ENCODE data around the gene CHIC2.

Gene CHIC2

DNA sequence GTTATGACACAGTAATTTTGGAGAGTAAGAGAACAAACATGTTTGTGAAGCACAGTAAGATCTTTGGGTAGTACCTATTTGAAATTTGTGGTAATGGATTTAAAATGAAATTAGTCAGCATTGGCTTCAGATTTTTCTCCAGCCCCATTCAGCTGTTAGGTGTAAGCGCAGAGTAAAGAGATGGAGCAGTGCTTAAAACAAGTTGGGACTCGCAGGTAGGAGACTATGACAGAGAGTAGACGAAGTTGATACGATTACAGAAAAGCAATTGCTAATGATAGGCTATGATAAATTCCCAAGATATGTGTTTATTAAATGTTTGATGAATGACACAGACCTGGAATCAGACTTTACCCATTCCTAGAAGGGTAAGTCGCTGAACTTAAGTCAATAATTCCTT is 72.6 kb downstream of the CHIC2 start:
- no peak overlapping the region for H3K4me3 ChIP-seq (ENCODE audit: low read depth, low read length)
- DNase-seq (ENCODE audit: low read depth) = no peak
- TF ChIP-seq, protein P1, sequence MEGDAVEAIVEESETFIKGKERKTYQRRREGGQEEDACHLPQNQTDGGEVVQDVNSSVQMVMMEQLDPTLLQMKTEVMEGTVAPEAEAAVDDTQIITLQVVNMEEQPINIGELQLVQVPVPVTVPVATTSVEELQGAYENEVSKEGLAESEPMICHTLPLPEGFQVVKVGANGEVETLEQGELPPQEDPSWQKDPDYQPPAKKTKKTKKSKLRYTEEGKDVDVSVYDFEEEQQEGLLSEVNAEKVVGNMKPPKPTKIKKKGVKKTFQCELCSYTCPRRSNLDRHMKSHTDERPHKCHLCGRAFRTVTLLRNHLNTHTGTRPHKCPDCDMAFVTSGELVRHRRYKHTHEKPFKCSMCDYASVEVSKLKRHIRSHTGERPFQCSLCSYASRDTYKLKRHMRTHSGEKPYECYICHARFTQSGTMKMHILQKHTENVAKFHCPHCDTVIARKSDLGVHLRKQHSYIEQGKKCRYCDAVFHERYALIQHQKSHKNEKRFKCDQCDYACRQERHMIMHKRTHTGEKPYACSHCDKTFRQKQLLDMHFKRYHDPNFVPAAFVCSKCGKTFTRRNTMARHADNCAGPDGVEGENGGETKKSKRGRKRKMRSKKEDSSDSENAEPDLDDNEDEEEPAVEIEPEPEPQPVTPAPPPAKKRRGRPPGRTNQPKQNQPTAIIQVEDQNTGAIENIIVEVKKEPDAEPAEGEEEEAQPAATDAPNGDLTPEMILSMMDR (IDR thresholded peaks at IDR 0.05; ENCODE audit: low read depth, low read length, missing control alignments) = no peak

DNA sequence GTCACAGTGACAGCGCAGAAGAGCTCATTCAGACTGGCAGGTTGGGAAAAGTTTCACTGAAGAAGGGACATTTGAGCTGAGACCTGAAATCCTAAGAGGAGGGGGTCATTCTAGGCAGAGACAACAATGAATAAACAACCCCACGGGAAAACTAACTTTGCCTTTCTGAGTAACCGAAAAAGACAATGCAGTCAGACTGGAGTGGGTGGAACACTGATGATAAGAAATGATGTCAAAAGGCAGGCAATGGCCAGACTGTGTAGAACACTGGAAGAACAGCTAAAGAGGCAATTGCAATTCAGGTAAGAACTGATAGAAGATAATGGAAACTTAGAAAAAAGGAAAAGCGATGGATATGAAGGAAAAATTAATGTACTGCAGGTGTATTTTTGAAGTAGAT is 73.8 kb downstream of the CHIC2 start:
- no peak for DNase-seq (ENCODE audit: low read depth)
- TF ChIP-seq, protein P1 (IDR thresholded peaks at IDR 0.05; ENCODE audit: low read depth, low read length, missing control alignments) = no peak
- no peak overlapping the region for H3K4me3 ChIP-seq (ENCODE audit: low read depth, low read length)

DNA sequence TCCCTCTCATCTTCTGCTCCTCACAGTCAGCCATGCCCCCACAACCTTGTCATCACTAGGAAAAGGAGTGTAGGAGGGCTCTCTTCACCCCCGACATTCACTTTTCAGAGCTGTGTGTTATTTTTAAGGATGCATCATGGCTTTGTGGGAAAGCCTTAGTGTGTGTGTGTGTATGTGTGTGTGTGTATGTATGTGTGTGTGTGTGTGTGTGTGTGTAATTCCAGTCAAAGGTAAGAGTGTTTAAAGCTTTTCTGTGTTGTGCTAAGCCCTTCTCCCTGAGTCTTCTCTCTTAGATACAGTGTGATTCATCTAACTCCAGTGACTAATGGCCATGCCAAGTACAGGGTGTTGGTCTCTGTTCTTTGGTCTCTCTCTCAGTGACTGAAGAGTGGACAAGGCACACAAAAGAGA is 76.6 kb downstream of the CHIC2 start:
- TF ChIP-seq, protein P1 (IDR thresholded peaks at IDR 0.05; ENCODE audit: low read depth, low read length, missing control alignments) = no peak
- H3K4me3 ChIP-seq (ENCODE audit: low read depth, low read length) = no peak overlapping the region
- DNase-seq (ENCODE audit: low read depth) = no peak

DNA sequence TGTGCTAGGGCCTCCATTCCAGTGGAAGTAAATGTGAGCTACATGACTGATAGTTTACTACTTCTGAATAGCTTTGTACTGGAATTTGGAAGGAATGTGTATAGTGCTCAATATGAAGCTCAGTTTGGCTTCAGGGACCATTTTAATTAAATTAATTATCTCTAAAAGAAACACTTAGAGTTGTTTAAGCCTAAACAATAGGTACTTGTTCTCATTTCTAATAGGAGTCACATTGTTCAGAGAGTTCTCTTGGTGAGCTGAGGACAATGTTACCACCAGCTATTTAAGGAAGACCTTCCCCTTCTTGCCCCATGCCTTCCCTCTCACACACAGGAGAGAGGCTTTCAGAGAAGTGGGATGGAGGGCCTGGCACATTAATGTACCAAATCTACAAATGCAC is 78.3 kb downstream of the CHIC2 start:
- DNase-seq (ENCODE audit: low read depth) = no peak
- no peak overlapping the region for H3K4me3 ChIP-seq (ENCODE audit: low read depth, low read length)
- TF ChIP-seq, protein P1 (IDR thresholded peaks at IDR 0.05; ENCODE audit: low read depth, low read length, missing control alignments) = no peak

DNA sequence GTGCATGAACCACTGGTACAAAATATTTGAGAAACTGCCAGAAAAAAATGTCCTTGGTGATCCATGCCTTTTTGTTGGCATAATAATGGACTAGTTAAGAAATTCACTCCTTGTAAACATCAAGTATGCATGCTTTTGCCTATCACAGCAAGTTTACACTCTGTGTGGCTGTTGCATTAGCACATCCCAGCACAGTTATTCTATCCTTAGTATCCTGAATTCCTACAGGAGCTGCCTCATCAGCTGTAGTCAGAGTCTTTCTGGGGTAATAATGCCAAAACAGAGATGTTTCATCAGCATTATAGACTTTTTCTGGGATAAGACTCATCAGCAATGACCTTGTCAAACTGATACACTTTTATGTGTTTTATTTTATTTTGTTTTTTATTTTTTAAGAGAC is 82.8 kb downstream of the CHIC2 start:
- no peak overlapping the region for H3K4me3 ChIP-seq (ENCODE audit: low read depth, low read length)
- DNase-seq (ENCODE audit: low read depth) = no peak
- TF ChIP-seq, protein P1 (IDR thresholded peaks at IDR 0.05; ENCODE audit: low read depth, low read length, missing control alignments) = no peak

DNA sequence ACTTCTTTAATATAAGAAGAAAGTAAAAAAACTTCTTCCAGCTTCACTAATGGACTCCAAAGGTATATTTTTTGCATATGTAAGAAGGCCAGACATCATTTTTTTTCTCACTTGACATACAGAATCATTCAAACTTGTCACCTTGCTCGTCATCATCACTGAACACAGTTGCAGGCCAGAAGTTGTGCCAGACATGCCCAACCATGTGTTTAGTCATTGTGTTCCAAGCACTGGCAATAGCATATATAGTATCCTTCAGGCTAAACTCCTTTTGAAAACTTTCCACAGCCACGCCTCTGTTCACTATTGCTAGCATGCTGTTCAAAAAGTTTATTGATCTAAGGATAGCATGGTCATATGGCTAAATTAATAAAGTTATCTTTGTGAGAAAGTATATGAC is 83.3 kb downstream of the CHIC2 start:
- TF ChIP-seq, protein P1 (IDR thresholded peaks at IDR 0.05; ENCODE audit: low read depth, low read length, missing control alignments) = no peak
- no peak overlapping the region for H3K4me3 ChIP-seq (ENCODE audit: low read depth, low read length)
- no peak for DNase-seq (ENCODE audit: low read depth)

DNA sequence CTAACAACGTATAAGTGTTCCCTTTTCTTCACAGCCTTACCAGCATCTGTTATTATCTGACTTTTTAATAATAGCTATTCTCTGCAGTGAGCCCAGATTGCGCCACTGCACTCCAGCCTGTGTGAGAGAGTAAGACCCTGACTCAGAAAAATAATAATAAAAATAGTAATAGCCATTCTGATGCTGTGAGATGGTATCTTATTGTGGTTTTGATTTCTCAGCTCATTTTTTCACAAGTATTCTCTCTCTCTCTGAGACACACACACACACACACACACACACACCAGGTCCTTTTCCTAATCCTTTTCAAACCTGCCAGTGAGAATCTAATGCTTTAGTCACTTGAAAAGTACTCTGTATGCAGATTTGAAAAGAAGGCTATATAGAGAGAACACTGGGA is 89.8 kb downstream of the CHIC2 start:
- DNase-seq (ENCODE audit: low read depth) = no peak
- TF ChIP-seq, protein P1 (IDR thresholded peaks at IDR 0.05; ENCODE audit: low read depth, low read length, missing control alignments) = no peak
- no peak overlapping the region for H3K4me3 ChIP-seq (ENCODE audit: low read depth, low read length)

All from GM12864 (cell line).